Body of pancreas (tissue), 4 donors: ENCODE data around the gene PDZD4.

ENCODE experiments used
- CTCF ChIP-seq, 7 experiments: fragments of 450-650 bp in 4 of 7; fragments of 200-600 bp in 3 of 7; sonication (generic) in 3 of 7; IDR thresholded peaks; one replicate each; pipeline ENCODE4 v1.5.1; 2016 to 2019; ENCODE audit warnings: antibody characterized with exemption in 7 of 7
- POLR2A ChIP-seq, 3 donors: fragments of 450-650 bp; IDR thresholded peaks; one replicate each; pipeline ENCODE4 v1.6.1; 2016; ENCODE audit warnings: antibody characterized with exemption in 3 of 3, mild to moderate bottlenecking in 2 of 3

- no peak for TF ChIP-seq CTCF (IDR thresholded peaks at IDR 0.05)
- TF ChIP-seq POLR2A (IDR thresholded peaks at IDR 0.05): no peak
Measured at GRCh38 chrX:153828308-153828707, 2.0 kb downstream of the PDZD4 start.
